ENCODE measurements around the gene RPL10A. TPM values are rescaled to one million over a fixed set of nuclear protein-coding genes. Genes with fewer than 3 reads are reported as not detected.

The RPL10A gene
- total and polyA plus RNA-seq, 2 of the 8 experiments (the other 6 are each of a cell fraction or from before 2014, with no cell fraction given) = 1,893 to 2,948 TPM

- Histone ChIP-seq H3K4ac (replicated peaks; ENCODE audit: insufficient read length, low read depth, low read length) (no peak overlapping the region), H2BK15ac (ENCODE audit: low read length) (peak overlapping the region; percentile 90; the same call in 1 of the 2 replicates), H3K4me1 (replicated peaks in 1 of 4; ENCODE audit: control insufficient read depth in 3 of 4, insufficient read depth in 4 of 4, low read length in 3 of 4) (peaks cover 28 to 73% (median 64%) of the 10 kb centered on the region in 4 experiments), H3K27me3 (replicated peaks in 1 of 4; ENCODE audit: control insufficient read depth in 3 of 4, extremely low read depth in 1 of 4, insufficient read depth in 3 of 4, low read length in 3 of 4) (no peaks in the 10 kb centered on the region), H2BK12ac (ENCODE audit: low read depth, low read length) (peak overlapping the region; percentile 91; the same call in 1 of the 2 replicates), H2AFZ (ENCODE audit: low read length) (no peak overlapping the region), H2BK5ac (ENCODE audit: low read depth, low read length) (peak overlapping the region; percentile 69; the same call in 1 of the 2 replicates), H3K9ac (replicated peaks in 1 of 4; ENCODE audit: extremely low read depth in 1 of 4, low read depth in 3 of 4, low read length in 3 of 4) (no peak overlapping the region), H2BK20ac (ENCODE audit: low read length) (peak overlapping the region; percentile 51), H3K79me1 (ENCODE audit: low read depth, low read length) (peaks cover 9% of the 10 kb centered on the region), H4K5ac (ENCODE audit: insufficient read length, low read depth, low read length) (no peak overlapping the region), H3K4me2 (ENCODE audit: insufficient read depth in 1 of 2, low read depth in 2 of 2, low read length in 2 of 2) (peak overlapping the region in 1 of 2 experiments; percentile 9; a peak in 3 of 4 replicates), H3K36me3 (ENCODE audit: control insufficient read depth in 2 of 4, insufficient read depth in 4 of 4, low read length in 3 of 4) (0 out of 8 replicates have a peak, but pooled peaks cover 0 to 5% (median under 1%) of the 10 kb centered on the region in 4 experiments), H3K79me2 (ENCODE audit: control insufficient read depth in 1 of 2, insufficient read depth in 2 of 2, low read length in 2 of 2) (peaks cover 0 to 21% of the 10 kb centered on the region in 2 experiments; a peak in 2 of 4 replicates), H3K4me3 (ENCODE audit: extremely low read depth in 1 of 4, insufficient read depth in 2 of 4, low read depth in 3 of 4, low read length in 4 of 4) (peak overlapping the region in 1 of 4 experiments; percentile 9; a peak in 1 of 8 replicates), H3K14ac (ENCODE audit: insufficient read length) (no peak overlapping the region), H4K8ac (ENCODE audit: extremely low read depth, insufficient read depth, low read length) (no peak overlapping the region), H2BK120ac (replicated peaks; ENCODE audit: low read depth, low read length) (peak overlapping the region; percentile 47), H3K23me2 (ENCODE audit: low read depth, low read length) (peaks cover 8% of the 10 kb centered on the region), H2AK5ac (ENCODE audit: low read depth, low read length) (peak overlapping the region; percentile 84), H4K91ac (replicated peaks; ENCODE audit: insufficient read length, low read length) (no peak overlapping the region), H3K18ac (ENCODE audit: extremely low read depth, low read length) (peak overlapping the region; percentile 84; the same call in 1 of the 2 replicates), H3K56ac (replicated peaks; ENCODE audit: insufficient read length, low read depth, low read length) (no peak overlapping the region), H4K20me1 (replicated peaks in 1 of 2; ENCODE audit: control insufficient read depth in 1 of 2, insufficient read depth in 2 of 2, low read length in 2 of 2) (peaks cover 0 to 14% of the 10 kb centered on the region in 2 experiments), H3K23ac (ENCODE audit: insufficient read length) (no peak overlapping the region), H3K27ac (ENCODE audit: low read depth, low read length) (no peak overlapping the region), H3K9me3 (ENCODE audit: insufficient read depth in 2 of 2, low read depth in 1 of 2, low read length in 1 of 2) (no peaks in the 10 kb centered on the region)
- FAIRE-seq = no peak
- TF ChIP-seq CHD1 (IDR thresholded peaks at IDR 0.05; ENCODE audit: low read depth, low read length) (no peak), POU5F1 (IDR thresholded peaks at IDR 0.05; ENCODE audit: low read depth, low read length) (no peak), SIN3A (conservative IDR thresholded peaks at IDR 0.05 in 1 of 2, IDR thresholded peaks at IDR 0.05 in 1 of 2; ENCODE audit: low read depth in 1 of 2, low read length in 2 of 2) (no peak), EZH2 (IDR thresholded peaks at IDR 0.05; ENCODE audit: low read depth, low read length, severe bottlenecking) (no peak), RNF2 (IDR thresholded peaks at IDR 0.05; ENCODE audit: borderline replicate concordance, low read depth, low read length, missing control alignments, poor library complexity, severe bottlenecking) (no peak), TEAD4 (IDR thresholded peaks at IDR 0.05; ENCODE audit: low read depth, low read length) (no peak)
- TF ChIP-seq, protein P1, sequence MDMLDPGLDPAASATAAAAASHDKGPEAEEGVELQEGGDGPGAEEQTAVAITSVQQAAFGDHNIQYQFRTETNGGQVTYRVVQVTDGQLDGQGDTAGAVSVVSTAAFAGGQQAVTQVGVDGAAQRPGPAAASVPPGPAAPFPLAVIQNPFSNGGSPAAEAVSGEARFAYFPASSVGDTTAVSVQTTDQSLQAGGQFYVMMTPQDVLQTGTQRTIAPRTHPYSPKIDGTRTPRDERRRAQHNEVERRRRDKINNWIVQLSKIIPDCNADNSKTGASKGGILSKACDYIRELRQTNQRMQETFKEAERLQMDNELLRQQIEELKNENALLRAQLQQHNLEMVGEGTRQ (IDR thresholded peaks at IDR 0.05; ENCODE audit: low read length) = no peak
- WGBS, 2 experiments (ENCODE audit: extremely low coverage in 1 of 2, insufficient coverage in 1 of 2, insufficient read length in 1 of 2, insufficient replicate concordance in 2 of 2, low coverage in 1 of 2, low lambda C conversion rate in 2 of 2, missing lambda C conversion rate in 1 of 2) = 71% methylated on average over 9 of the region's 9 CpGs; no CpG with 5 or more reads in 1 of the 2 experiments
- POLR2A ChIA-PET (ENCODE audit: partially characterized antibody) = interaction anchor here (0.6 to 37.6 kb wide), 6 partner anchors 6 to 188 kb away, joined by 3 to 1319 read pairs (median 4); partner anchors contain the start of genes RPL10A and TEAD3
- CTCF ChIA-PET (ENCODE audit: partially characterized antibody) = interaction anchor here (0.7 to 2.0 kb wide), 8 partner anchors 8 to 1912 kb away, joined by 3 to 6 read pairs (median 4); partner anchors contain the start of gene TEAD3
- DNase-seq (ENCODE audit: low read depth in 1 of 2, low spot score in 2 of 2) = peak in 1 of 2 experiments; percentile 53
These were observed 19.7 kb downstream of the RPL10A start for GRCh38 chr6:35487658-35488516.

Measured in H1 (cell line).